ENCODE data around the gene ITIH1.

ITIH1 gene

GRCh38 chr3:52836986-52837385 is 59.6 kb downstream of the ITIH1 start:
- DNase-seq (ENCODE audit: low read depth in 2 of 3, low spot score in 1 of 3): no peak

GRCh38 chr3:52838561-52839267 is 61.3 kb downstream of the ITIH1 start:
- no peak for DNase-seq (ENCODE audit: low read depth in 2 of 3, low spot score in 1 of 3)

- DNase-seq (ENCODE audit: low read depth in 2 of 3, low spot score in 1 of 3): no peak
Observed at GRCh38 chr3:52839268-52839575, 61.8 kb downstream of the ITIH1 start.

- DNase-seq (ENCODE audit: low read depth in 2 of 3, low spot score in 1 of 3): no peak
Observed at GRCh38 chr3:52839892-52840545, 62.6 kb downstream of the ITIH1 start.

GRCh38 chr3:52841211-52841980 is 64.0 kb downstream of the ITIH1 start:
- no peak for DNase-seq (ENCODE audit: low read depth in 2 of 3, low spot score in 1 of 3)
